ENCODE measurements around the gene SSR4.

- TF ChIP-seq CTCF (IDR thresholded peaks at IDR 0.05; ENCODE audit: low read depth, low read length) (no peak), POLR2A (IDR thresholded peaks at IDR 0.05; ENCODE audit: extremely low read depth, insufficient read length) (no peak), MAX (IDR thresholded peaks at IDR 0.05; ENCODE audit: low read depth, low read length) (no peak)
Measured at GRCh38 chrX:153819384-153820040, 25.0 kb downstream of the SSR4 start.
